T-cell (primary cell): ENCODE results near the gene GNG7. TPM values are rescaled to one million over a fixed set of nuclear protein-coding genes. Genes with fewer than 3 reads are reported as not detected.

Experiments used
- ATAC-seq, 4 experiments: fragments of 200-7000 bp in 3 of 4; fragments of 150-1000 bp in 1 of 4; cut with Tn5 transposase; replicated peaks in 1 of 4; 1 replicate in 3 of 4; 2 replicates in 1 of 4; pipeline ENCODE4 v1.10.0; 2021; ENCODE audit warnings: moderate library complexity in 3 of 4, mild to moderate bottlenecking in 2 of 4, moderate number of reproducible peaks in 1 of 4
- CTCF ChIA-PET, 2 donors: fragments of 300-600 bp; sonication (Branson Sonifier 250); formaldehyde crosslinking; loops; one replicate each; lab custom pipeline; 2022; ENCODE audit warnings: antibody characterized with exemption in 2 of 2; lab: Charles Lee
- POLR2A ChIA-PET, 2 donors: fragments of 300-600 bp; sonication (Branson Sonifier 250); formaldehyde crosslinking; loops; one replicate each; lab custom pipeline; 2022; ENCODE audit warnings: antibody characterized with exemption in 2 of 2; lab: Charles Lee
- DNase-seq, 35 experiments: peaks; one replicate each; pipeline versions ENCODE4 v3.0.0 to v3.0.0-alpha.2; 2013 to 2023
- H3K27ac ChIP-seq: one replicate; pipeline ENCODE4 v1.5.1; 2013; ENCODE audit warnings: low read length
- H3K27me3 ChIP-seq, 2 experiments: replicated peaks in 1 of 2; 1 replicate in 1 of 2; 2 replicates in 1 of 2; pipeline versions ENCODE4 v1.6.1 to v1.7.0; 2013; ENCODE audit warnings: low read length in 1 of 2, mixed read lengths in 1 of 2; ENCODE audit not compliant: control insufficient read depth in 2 of 2, insufficient read depth in 2 of 2; ENCODE audit errors: extremely low read depth in 1 of 2
- H3K36me3 ChIP-seq, 2 donors: 1 replicate in 1 of 2; 2 replicates in 1 of 2; pipeline versions ENCODE4 v1.6.1 to v1.7.0; 2013; ENCODE audit warnings: low read length in 1 of 2; ENCODE audit not compliant: control insufficient read depth in 2 of 2, insufficient read depth in 1 of 2; ENCODE audit errors: extremely low read depth in 1 of 2
- H3K4me1 ChIP-seq, 2 experiments: 1 replicate in 1 of 2; 2 replicates in 1 of 2; pipeline versions ENCODE4 v1.6.1 to v1.7.0; 2013; ENCODE audit warnings: low read length in 2 of 2, mixed read lengths in 1 of 2; ENCODE audit not compliant: insufficient read depth in 2 of 2, control insufficient read depth in 1 of 2; ENCODE audit errors: extremely low read depth in 1 of 2
- H3K4me3 ChIP-seq, 2 donors: 1 replicate in 1 of 2; 2 replicates in 1 of 2; pipeline versions ENCODE4 v1.5.1 to v1.7.0; 2013; ENCODE audit warnings: mild to moderate bottlenecking in 2 of 2, low read length in 1 of 2, moderate library complexity in 1 of 2; ENCODE audit not compliant: control insufficient read depth in 1 of 2; ENCODE audit errors: extremely low read depth in 1 of 2
- H3K9me3 ChIP-seq: 2 replicates; pipeline ENCODE4 v1.7.0; 2013
- H3K27ac Mint-ChIP-seq, 2 donors: one replicate each; pipeline ENCODE4 v1.8.0; 2020 to 2021; ENCODE audit warnings: mild to moderate bottlenecking in 2 of 2, mixed read lengths in 2 of 2
- H3K27me3 Mint-ChIP-seq, 2 donors: one replicate each; pipeline ENCODE4 v1.8.0; 2021 to 2022; ENCODE audit warnings: mixed read lengths in 2 of 2
- H3K36me3 Mint-ChIP-seq: one replicate; pipeline ENCODE4 v1.8.0; 2021; ENCODE audit warnings: mixed read lengths
- H3K4me1 Mint-ChIP-seq, 3 donors: one replicate each; pipeline ENCODE4 v1.8.0; 2020 to 2022; ENCODE audit warnings: mixed read lengths in 3 of 3, mild to moderate bottlenecking in 1 of 3
- H3K4me3 Mint-ChIP-seq, 3 donors: one replicate each; pipeline ENCODE4 v1.8.0; 2020 to 2022; ENCODE audit warnings: mild to moderate bottlenecking in 3 of 3, mixed read lengths in 3 of 3, moderate library complexity in 3 of 3
- H3K9me3 Mint-ChIP-seq, 3 donors: one replicate each; pipeline ENCODE4 v1.8.0; 2020 to 2022; ENCODE audit warnings: mixed read lengths in 3 of 3
- WGBS: methylation state at CpG from one replicate; pipeline ENCODE4 v1.1.5; 2013; ENCODE audit warnings: missing lambda C conversion rate; ENCODE audit not compliant: insufficient coverage; 5-methylcytosine and 5-hydroxymethylcytosine counted together
- total RNA-seq, 35 experiments: library from RNA in 6 of 35; stranded (reverse) in 6 of 35; fragments of 120-200 nt in 1 of 35; gene quantifications; one replicate each; pipeline versions ENCODE4 v1.2.1 to v1.2.4 and lab custom pipeline; 2013 to 2026

GNG7 gene
- total RNA-seq, 5 donors from 2014 or later (not counting 1 experiment from before 2014, with no cell fraction given): 4.5 to 7.2 (median 5.7) TPM

- Mint-ChIP-seq H3K36me3 (peaks cover 4% of the 10 kb centered on the region), H3K4me3 (no peak overlapping the region), H3K27me3 (peaks cover 0 to 4% of the 10 kb centered on the region in 2 donors), H3K27ac (no peak overlapping the region), H3K9me3 (peaks cover 4 to 10% (median 5%) of the 10 kb centered on the region in 3 donors), H3K4me1 (peaks cover 6 to 15% (median 8%) of the 10 kb centered on the region in 3 donors)
- WGBS: 83% methylated on average over 2 of the region's 6 CpGs
- no peak overlapping the region for H3K27ac ChIP-seq
- ChIA-PET POLR2A (no interaction called here), CTCF (no interaction called here)
- H3K4me3 ChIP-seq: no peak overlapping the region
- DNase-seq (no peak), ATAC-seq (no peak)
- no peaks in the 10 kb centered on the region for H3K9me3 ChIP-seq
- H3K27me3 ChIP-seq: peaks cover 0 to 10% of the 10 kb centered on the region in 2 experiments
- H3K36me3 ChIP-seq: no peaks in the 10 kb centered on the region
- peaks cover 3 to 19% of the 10 kb centered on the region in 2 experiments for H3K4me1 ChIP-seq
Measured at GRCh38 chr19:2483084-2483483, 219.4 kb downstream of the GNG7 start.

DNA sequence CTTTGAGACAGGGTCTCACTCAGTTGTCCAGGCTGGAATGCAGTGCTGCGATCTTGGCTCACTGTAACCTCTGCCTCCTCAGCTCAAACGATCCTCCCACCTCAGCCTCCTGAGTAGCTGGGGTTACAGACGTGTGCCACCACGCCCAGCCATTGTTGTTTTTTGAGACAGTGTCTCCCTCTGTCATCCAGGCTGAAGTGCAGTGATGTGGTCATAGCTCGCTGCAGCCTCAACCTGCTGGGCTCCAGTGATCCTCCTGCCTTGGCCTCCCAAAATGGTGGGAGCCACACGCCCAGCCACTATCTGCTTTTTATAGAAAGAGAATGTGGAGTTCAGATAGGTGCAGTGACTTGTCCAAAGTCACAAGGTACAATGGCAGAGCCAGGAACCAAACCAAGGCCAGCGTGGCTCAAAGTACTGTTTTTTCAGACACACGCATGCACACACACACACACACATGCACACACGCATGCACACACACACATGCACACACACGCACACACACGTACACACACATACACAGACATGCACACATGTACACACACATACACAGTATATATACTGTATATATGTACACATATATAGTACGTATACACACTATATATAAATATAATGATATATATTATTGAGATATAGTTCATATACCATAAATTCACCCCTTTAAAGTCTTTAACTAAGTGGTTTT lies 220.0 kb downstream of the GNG7 start:
- DNase-seq (no peak), ATAC-seq (no peak)
- POLR2A ChIA-PET: no interaction called here
- WGBS: 72% methylated on average over 5 of the region's 12 CpGs
- Mint-ChIP-seq H3K27me3 (peaks cover 0 to 4% of the 10 kb centered on the region in 2 donors), H3K9me3 (peaks cover 4 to 10% (median 5%) of the 10 kb centered on the region in 3 donors), H3K27ac (no peak overlapping the region), H3K36me3 (peaks cover 8% of the 10 kb centered on the region), H3K4me1 (peaks cover 8 to 18% (median 12%) of the 10 kb centered on the region in 3 donors), H3K4me3 (no peak overlapping the region)
- Histone ChIP-seq H3K4me3 (no peak overlapping the region), H3K9me3 (no peaks in the 10 kb centered on the region), H3K27ac (no peak overlapping the region), H3K36me3 (peaks cover 0 to 2% of the 10 kb centered on the region in 2 donors), H3K4me1 (peaks cover 9 to 24% of the 10 kb centered on the region in 2 experiments), H3K27me3 (peaks cover 0 to 4% of the 10 kb centered on the region in 2 experiments)
- CTCF ChIA-PET: no interaction called here

DNA sequence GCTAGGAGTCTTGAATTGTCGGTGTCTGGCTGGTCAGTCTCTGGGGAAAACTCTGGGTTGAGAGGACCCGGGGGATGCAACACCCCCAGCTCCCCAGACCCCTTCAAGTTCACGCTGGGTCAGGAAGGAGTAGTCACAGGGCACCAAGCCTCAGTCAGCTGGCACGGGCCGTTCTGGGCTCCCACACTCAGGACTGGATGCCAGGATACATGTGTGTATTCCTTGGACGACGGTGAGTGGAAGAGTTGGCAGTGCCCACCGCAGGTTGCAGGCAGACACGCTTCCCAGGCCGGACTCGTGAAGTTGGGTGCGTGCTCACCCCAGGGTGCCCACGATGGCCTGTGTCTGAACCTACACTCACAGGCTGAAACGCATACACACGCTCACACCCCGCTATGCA lies 221.0 kb downstream of the GNG7 start:
- no peak overlapping the region for H3K4me3 Mint-ChIP-seq
- H3K36me3 Mint-ChIP-seq: peaks cover 15% of the 10 kb centered on the region
- no peaks in the 10 kb centered on the region for H3K27me3 Mint-ChIP-seq
- H3K27ac Mint-ChIP-seq: no peak overlapping the region
- peaks cover 13 to 30% of the 10 kb centered on the region in 2 experiments for H3K4me1 ChIP-seq
- CTCF ChIA-PET: no interaction called here
- DNase-seq: no peak
- H3K4me3 ChIP-seq: no peak overlapping the region
- H3K9me3 ChIP-seq: no peaks in the 10 kb centered on the region
- peaks cover 4 to 10% (median 5%) of the 10 kb centered on the region in 3 donors for H3K9me3 Mint-ChIP-seq
- H3K27me3 ChIP-seq: no peaks in the 10 kb centered on the region
- no peak for ATAC-seq
- no peak overlapping the region for H3K27ac ChIP-seq
- peaks cover 0 to 2% of the 10 kb centered on the region in 2 donors for H3K36me3 ChIP-seq
- POLR2A ChIA-PET: no interaction called here
- H3K4me1 Mint-ChIP-seq: peaks cover 8 to 22% (median 18%) of the 10 kb centered on the region in 3 donors
- 96% methylated on average over 15 of the region's 16 CpGs for WGBS

DNA sequence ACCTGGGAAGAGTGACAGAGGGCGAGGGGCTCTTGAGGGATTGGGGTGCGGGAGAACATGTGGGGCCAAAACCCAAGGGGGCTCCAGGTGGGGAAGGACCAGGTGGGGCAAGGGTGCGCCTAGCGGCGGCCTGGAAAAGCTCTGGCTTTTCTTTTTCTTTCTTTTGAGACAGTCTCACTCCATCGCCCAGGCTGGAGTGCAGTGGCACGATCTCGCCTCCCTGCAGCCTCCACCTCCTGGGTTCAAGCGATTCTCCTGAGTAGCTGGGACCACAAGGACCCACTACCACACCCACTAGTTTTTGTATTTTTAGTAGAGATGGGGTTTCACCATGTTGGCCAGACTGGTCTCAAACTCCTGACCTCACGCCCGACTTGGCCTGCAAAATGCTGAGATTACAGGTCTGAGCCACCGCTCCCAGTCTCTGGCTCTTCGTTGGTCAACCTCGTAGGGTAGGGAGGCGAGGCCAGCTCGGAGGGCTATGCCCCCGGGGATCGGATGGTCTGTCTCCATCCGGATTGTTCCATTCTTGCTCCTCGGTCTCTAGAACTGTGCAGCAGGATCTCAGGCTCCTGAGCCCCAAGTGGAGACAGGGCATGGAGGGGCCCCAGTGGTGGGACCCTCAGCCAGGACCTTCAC lies 222.8 kb downstream of the GNG7 start:
- DNase-seq (no peak), ATAC-seq (no peak)
- H3K4me3 Mint-ChIP-seq: peak overlapping the region; percentile 59 to 99 (median 95)
- Histone ChIP-seq H3K27ac (peak overlapping the region; percentile 76), H3K36me3 (peaks cover 0 to 2% of the 10 kb centered on the region in 2 donors), H3K9me3 (no peaks in the 10 kb centered on the region), H3K27me3 (no peaks in the 10 kb centered on the region), H3K4me1 (peaks cover 13 to 41% of the 10 kb centered on the region in 2 experiments), H3K4me3 (peak overlapping the region in 1 of 2 donors; percentile 87)
- POLR2A ChIA-PET: interaction anchor here in 1 of 2 donors (0.5 kb wide), 1 partner anchor 126 kb away, joined by 9 read pairs; no protein-coding TSS in a partner anchor
- no peaks in the 10 kb centered on the region for H3K27me3 Mint-ChIP-seq
- 94% methylated on average over 14 of the region's 20 CpGs for WGBS
- H3K27ac Mint-ChIP-seq: peak overlapping the region; percentile 78 to 81
- CTCF ChIA-PET: no interaction called here
- peaks cover 15% of the 10 kb centered on the region for H3K36me3 Mint-ChIP-seq
- H3K9me3 Mint-ChIP-seq: peaks cover 4 to 10% (median 5%) of the 10 kb centered on the region in 3 donors
- H3K4me1 Mint-ChIP-seq: peaks cover 11 to 33% (median 22%) of the 10 kb centered on the region in 3 donors

- WGBS: 1% methylated on average over 35 of the region's 39 CpGs
- H3K4me3 ChIP-seq: peak overlapping the region; percentile 60 to 87
- Mint-ChIP-seq H3K27me3 (no peaks in the 10 kb centered on the region), H3K36me3 (peaks cover 15% of the 10 kb centered on the region), H3K4me1 (peaks cover 11 to 33% (median 22%) of the 10 kb centered on the region in 3 donors), H3K9me3 (peaks cover 3 to 9% (median 4%) of the 10 kb centered on the region in 3 donors), H3K4me3 (peak overlapping the region; percentile 95 to 100 (median 99)), H3K27ac (peak overlapping the region; percentile 96 to 99)
- peak; percentile 13 to 27 (median 20) for ATAC-seq
- ChIA-PET CTCF (interaction anchor here in 1 of 2 donors (0.6 to 1.3 kb wide), 3 partner anchors 132 to 142 kb away, joined by 5 to 8 read pairs (median 6); no protein-coding TSS in a partner anchor), POLR2A (interaction anchor here (0.6 to 3.4 kb wide), 2 partner anchors 121 to 478 kb away, joined by 4 to 35 read pairs; no protein-coding TSS in a partner anchor)
- peaks cover 0 to 2% of the 10 kb centered on the region in 2 donors for H3K36me3 ChIP-seq
- H3K4me1 ChIP-seq: peaks cover 13 to 47% of the 10 kb centered on the region in 2 experiments
- H3K9me3 ChIP-seq: no peaks in the 10 kb centered on the region
- H3K27me3 ChIP-seq: no peaks in the 10 kb centered on the region
- DNase-seq: peak; percentile 49 to 83 (median 66)
- peak overlapping the region; percentile 76 for H3K27ac ChIP-seq
Measured at GRCh38 chr19:2478756-2479555, 223.5 kb downstream of the GNG7 start.
